ENCODE data around the gene A4GNT.
A peak's percentile ranks its signal among the peaks of the same experiment; 100 is the strongest.
"Not testable (repeated sequence)": the region's sequence is repeated elsewhere in the genome, so short reads cannot be mapped to it uniquely, and the experiment has no call there.

Gene A4GNT

DNA sequence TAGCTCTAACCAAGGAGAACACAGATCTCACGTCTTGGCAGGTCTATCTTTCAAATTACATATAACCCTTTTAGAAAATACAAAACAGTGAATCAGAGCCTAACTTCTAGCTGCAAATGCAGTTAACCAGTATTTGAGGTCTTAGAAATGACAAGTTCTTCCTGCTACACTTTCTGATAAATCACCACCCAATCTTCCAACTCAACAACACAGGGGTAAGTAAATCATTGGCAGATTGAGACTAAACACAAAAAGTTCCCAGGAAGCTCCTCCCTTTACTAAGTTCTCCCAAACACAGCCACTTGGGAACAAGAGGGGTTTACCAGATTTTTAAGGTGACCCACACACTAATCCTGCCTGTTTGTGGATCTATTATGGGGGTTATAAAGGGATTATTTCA lies at the start of gene A4GNT:
Gene A4GNT, minus strand, starts transcription at position 152 of the 400 bp plus-strand sequence. CDS start 1,134 bp downstream, outside the sequence.
- DNase-seq: no peak

DNA sequence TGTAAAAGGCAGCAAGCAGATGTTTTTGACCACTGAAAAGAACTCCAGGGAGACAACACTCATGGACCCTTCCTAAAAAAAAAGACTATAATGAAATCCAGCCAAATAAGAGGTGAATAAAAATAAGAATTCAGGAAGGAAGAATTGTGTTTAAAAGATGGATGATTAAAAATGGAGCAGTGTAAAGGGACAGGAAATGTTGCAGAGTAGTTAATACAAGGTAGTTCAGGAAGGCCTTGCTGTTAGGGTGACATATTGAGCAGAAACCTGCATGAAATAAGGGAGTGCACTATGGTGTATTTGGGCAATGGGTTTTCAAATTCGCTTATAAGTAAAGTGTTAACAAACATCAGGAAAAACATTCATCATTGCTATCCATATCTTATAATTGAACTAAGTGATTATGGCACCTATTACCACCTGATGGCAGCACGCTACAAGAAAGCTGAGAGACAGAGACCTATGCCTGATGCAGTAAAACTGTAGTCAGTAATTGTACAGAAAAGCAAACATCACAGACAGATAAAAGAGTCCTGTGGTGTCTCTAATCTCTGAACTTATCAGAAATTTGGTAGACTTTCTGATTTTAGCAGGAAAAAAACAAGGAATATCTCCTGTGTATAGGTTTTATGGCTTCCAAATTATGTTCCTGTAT lies 48.3 kb upstream of the A4GNT start:
- DNase-seq: no peak

DNA sequence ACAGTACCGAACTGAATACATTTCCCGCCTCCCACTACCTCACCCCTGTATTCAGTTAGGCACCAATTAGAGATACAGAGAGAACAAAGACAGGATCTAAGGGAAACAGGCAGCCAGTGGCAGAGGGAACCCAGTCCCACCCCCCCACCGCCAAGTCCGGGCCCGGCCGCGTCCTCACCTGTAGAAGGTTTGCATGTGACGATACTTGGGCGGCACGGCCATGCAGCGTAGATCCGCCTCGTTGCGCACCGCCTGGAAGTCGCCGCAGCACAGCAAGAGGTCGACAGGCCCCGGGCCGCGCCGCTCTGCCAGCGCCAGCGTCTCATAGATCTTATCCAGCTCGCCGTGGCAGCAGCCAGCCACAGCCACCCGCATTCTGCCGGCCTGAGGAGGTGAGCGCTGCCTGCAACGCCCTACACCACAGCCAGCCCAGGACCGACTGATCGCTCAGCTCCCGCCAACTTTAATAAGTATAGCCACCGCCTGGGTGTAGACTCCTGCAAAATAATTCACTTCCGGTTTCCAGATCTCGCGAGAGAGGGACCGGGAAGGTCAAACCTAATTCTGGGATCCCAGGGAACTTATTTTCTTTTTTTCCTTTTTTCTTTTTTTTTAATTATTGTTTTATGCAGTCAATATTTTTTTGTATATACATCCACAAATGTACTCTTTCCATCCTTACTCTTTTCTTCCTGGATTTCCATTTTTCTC lies 42.4 kb upstream of the A4GNT start, which contains the start of gene DBR1:
Gene DBR1, minus strand, starts transcription at position 501 of the 711 bp plus-strand sequence. Its CDS starts 126 bp downstream, at position 375.
- peak; percentile 57 for DNase-seq

DNA sequence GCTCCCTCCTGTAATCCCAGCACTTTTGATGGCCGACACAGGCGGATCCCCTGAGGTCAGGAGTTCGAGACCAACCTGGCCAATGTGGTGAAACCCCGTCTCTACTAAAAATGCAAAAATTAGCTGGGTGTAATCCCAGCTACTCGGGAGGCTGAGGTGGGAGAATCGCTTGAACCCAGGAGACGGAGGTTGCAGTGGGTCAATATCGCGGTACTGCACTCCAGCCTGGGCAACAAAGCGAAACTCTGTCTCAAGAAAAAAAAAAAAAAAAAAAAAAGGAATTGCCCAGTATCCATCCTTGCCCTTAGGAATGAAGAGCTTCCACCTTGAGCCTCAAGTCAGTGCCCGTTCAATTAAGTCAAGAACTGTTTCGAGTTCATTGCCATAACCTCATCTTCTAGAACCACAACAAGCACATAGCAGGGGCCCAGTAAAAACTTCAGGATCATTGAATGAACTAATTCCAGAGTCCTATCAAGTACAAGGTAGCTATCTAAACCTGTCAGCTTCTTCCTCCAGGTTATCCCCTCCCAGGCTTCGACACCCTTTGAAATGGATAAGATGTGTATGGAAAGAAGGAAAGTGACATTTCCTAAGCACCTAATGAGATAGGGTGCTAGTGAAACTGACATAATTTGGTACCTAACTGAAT lies 41.7 kb upstream of the A4GNT start:
- DNase-seq: no peak

DNA sequence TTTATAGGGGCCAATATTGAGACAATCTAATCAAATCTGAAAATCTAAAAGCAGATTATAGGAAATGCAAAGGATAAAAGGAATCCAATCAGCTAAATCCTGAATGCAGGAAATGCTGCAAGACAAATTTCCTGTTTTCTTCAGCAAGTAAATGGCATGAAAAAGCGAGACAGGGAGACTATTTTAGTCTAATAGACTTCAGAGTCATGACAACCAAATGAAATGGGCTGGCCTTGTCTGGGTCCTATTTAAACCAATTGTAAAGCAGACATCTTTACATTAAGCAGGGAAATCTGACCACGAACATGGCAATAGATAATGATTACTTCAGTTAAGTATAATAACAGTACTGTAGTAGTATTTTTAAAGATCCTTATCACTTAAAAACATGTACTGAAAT lies 40.4 kb upstream of the A4GNT start:
- DNase-seq: no peak

DNA sequence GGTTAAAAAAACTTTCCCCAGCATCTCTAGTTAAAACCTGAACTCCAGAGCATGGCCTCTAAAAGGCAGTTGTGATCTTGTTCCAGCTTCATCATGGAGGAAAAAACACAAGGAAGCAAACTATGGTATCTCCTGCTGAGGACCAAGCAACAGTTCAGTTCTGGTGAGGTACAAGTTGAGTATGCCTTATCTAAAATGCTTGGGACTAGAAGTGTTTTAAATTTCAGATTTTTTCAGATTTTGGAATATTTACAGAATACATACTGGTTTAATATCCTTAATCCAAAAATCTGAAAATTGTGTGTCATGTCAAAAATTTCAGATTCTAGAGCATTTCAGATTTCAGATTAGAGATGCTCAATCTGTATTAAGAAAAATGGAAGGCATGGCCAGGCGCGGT lies 32.9 kb upstream of the A4GNT start:
- no peak for DNase-seq

DNA sequence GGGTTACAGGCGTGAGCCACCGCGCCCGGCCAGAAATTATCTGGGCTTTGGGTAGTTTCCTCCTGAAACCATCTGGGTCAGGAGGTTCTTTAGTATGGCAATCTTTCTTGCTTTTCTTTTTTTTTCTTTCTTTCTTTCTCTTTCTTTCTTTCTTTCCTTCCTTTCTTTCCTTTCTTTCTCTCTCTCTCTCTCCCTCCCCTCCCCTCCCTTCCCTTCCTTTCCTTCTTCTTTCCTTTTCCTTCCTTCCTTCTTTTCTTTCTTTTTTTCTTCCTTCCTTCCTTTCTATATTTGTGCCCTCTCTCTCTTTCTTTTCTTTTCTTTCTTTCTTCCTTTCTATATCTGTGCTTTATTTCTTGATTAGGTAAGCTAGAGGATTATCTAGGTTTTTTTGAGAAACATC lies 25.6 kb upstream of the A4GNT start:
- no peak for DNase-seq

DNA sequence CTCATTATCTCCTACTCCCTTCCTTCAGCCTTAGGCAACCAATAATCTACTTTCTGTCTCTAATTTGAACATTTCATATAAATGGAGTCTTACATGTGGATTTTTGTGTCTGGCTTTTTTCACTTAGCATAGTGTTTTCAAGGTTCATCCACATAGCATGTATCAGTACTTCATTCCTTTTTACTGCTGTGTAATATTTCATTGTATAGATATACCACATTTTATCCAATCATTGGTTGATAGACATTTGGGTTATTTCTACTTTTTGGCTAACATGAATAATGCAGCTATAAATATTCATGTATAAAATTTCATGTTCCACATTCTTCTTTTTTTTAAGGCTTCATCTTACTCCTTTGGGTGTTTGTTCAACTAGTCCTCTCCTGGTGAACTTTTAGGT lies 22.3 kb upstream of the A4GNT start:
- DNase-seq: no peak

DNA sequence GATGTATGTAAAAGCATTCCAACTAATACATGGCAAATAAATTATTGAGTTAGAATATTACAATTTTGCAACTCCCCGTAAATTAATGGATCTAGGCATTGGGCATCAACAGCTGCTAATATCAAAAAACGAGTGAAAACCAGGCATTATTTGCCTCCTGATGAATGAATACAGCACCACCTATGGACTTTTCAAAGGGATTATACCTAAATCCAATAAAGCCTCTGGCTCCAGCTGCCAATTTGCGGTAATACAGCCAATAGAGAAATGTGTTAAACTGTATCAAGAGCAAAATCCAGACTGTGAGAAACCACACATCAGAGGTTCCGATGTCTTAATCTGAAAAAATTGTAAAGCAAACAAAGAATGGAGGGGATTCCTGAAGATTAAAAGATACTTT lies 16.3 kb upstream of the A4GNT start:
- no peak for DNase-seq

DNA sequence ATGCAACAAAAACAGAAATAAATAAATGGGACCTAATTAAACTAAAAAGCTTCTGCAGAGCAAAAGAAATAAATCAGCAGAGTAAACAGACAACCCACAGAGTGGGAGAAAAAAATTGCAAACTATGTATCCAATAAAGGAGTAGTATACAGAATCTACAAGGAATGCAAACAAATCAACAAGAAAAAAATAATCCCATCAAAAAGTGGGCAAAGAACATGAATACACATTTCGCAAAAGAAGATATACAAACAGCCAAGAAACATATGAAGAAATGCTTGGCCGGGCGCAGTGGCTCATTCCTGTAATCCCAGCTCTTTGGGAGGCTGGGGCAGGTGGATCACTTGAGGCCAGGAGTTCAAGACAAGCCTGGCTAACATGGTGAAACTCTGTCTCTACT lies 10.0 kb upstream of the A4GNT start:
- DNase-seq: not testable (repeated sequence)

DNA sequence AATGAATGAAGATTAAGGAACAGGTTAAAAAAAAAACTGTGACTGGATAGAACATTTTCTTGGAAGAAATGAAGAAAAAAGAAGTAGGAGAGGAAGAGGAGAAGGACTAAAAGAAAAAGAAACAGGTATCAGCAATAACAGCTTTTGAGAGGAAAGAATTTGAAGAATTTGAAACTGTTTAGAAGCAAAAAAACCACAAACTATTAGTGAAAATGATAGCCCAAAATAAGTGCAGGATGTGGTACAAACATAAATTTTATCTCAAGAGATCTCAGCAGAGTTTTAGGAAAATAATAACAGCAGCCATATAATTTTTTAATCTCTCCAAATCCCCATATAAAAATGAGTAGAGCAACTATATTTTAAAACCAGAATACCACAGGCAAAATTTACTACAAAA lies 8.8 kb upstream of the A4GNT start:
- DNase-seq: no peak

DNA sequence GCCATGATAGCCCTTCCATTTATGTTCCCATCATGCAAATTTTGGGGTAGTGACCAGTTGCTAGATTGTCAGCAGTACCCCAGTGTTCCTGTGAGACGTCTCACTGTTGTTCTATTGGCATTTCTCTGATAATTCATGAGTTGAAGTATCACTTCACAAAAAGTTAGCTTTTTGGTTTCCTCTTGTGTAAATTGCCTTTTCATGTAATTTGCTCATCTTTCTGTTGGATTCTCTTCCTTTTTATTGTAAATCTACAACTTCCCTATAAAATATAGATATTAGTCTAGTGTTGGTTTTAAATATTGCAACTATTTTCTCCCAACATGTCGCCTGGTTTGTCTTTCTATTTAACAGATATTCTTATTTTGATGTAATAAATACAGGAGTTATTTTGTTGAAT lies 7.5 kb upstream of the A4GNT start:
- DNase-seq: no peak

DNA sequence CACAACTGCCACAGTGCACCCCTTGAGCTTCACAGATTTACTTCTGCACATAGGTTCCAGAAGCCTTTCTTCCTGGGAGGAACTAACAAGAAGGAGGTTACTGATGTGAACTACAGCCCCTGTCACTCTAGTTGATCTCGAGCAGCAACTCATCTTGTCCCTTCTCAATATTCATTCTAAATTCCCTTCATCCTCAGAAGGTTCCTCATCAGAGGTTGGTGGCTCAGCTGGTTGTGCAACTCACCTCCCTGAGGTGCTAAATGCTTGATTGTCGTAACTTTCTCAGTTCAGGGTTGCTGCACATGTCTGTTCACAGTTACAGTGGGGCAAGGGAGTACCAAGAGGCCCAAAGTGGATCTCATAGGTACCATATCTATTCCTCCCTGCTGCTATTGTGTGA lies 5.7 kb upstream of the A4GNT start:
- DNase-seq: no peak

DNA sequence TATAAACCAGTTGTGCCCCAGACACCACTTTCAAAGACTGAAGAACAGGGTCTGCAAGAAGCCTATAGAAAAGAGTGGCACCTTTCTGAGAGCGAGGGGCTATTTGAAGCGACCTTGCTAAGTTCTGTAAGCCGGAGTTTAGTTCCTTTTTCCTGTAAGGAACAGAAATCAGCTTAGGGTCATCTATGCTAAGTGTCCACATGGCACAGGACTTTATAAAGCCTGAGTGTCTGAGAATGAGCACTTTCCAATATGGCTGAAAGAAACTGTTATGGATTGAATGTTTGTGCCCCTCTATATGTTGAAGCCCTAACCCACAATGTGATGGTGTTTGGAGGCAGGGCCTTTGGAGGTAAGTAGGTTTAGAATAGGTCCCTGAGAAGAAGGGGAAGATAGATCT lies 4.0 kb upstream of the A4GNT start:
- DNase-seq: no peak

DNA sequence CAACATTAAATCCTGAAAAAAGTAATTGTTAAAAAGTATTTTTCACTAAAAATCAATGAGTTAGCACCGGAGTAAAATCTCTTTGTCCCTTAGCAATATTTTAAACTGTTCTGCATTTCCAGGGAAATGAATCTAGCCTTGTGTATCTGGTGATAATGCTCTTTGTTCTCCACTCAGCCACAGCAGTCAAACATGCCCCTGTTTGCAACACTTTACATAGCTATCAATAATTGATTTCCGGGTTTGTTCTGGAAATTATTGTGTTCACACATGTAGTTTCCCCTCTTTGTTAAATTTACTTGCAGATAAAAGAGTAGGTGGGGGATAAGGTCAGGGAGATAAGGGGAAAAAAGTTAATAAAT lies 3.6 kb upstream of the A4GNT start:
- DNase-seq: no peak

DNA sequence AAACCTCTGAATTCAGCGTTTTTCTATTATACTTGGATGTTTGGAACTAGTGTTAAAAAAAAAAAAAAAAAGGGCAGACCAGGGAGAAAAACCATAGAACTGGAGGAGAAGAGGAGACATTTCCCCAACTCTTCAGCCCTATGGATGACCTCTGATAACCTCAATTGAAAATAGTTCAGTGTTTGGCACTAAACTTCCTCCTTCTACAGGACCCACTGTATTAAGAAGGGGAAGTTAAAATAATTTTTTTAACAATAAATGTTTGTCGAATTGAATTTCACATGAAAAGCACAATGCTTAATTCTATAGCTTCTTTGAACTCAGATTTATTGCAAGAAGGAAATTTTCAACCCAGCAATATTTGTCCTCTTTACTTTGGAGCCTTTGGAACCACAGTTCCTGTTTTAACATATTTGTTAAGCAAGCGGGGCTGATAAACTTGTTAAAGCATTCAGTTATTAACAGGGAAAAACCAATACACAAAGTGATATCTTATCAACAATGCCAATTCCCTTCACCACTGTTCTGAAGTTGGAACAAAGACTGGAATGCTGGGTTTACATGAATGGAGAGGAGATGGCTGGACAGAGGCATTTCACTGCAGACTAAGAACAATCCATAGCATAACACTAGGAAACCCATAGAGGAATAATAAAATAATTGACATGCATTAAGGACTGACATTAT lies 3.1 kb upstream of the A4GNT start:
- no peak for DNase-seq

DNA sequence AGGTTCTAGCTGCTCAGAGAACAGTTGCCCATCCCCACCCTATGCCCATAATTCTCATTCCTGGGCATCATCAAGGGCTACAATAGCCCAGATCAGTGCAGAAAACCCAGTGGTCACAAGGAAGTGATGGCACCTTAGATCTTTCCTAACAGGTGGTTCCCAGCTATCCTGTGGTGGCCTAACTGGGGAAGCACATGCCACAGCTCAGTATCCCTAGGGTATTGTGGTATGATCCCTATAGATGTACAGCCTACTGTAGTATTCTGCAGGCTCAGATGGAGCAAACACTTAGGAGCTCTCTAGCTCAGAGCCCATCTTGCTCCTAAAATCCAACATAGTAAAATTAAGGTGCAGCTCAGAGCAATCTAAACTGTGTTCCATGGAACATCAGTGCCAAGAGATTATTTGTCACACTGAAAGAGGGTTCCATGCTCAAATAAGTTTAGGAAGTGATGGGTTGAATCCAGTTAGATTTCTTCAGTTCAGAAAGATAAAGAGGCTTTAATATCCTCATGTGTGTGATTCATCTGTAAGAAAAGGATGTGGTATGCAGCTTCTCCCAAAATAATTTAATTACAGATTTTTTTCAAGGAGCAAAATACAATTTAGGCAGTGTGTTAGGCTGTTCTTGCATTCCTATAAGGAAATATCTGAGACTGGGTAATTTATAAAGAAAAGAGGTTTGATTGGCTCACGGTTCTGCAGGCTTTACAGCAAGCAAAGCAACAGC lies 4.4 kb downstream of the A4GNT start:
- DNase-seq: no peak

DNA sequence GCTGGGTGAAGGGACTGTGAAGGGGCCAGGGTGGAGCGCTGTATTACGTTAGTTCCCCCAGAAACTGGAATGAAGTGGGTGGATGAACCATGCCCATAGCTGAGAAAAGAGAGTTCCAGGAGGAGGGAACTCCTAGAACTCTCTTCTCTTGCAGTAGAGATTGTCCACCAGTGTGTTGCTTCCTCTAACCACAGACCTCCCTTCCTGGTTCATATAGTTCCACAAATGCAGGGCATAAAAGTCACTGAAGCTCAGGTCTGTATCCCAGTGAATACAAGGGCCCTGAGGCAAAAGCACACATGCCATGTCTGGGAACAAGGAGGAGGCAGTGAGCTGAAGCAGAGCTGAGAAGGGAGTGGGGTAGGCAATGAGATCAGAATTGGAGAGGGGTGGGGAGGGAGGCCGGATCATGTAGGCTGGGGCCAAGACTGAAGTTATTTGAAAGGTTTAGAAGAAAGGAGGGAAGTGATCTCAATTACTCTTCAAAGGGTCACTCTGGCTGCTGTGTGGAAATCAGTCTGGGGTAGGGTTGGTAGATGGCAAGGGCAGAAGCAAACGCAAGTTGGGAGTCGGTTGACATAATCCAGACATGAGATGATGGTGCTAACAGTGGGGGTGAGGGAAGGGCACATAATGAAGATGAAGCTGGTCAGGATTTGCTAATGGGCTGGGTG lies 6.5 kb downstream of the A4GNT start:
- no peak for DNase-seq

DNA sequence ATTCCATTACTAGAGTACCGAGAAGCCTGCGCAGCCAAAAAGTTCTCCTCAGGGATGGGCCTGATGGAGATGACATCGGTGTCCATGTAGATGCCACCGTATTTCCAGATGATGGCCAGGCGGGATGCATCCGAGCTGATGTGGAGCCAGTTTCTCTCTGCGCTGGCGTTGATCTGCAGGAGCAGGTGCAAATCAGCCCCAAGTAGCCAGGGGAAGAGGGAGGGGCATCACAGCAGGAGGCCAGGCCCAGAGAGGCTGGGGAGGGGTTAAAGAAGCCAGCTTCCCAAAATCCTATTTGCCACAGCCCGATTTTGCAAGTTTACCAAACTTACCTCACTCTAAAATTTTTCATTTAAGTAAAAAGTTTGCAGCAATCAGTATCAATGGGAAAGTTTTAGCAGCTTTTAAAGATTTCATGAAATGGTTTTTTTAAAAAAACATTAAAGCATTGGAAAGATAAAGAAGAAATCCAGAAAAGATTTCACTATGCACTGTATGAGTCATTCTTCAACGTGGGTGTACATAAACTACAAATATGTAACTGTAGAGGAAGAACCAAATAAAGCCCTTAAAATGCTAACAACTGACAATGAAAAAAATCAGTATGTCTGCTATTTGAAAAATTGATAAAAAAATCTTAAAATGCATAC lies 7.4 kb downstream of the A4GNT start:
- no peak for DNase-seq

DNA sequence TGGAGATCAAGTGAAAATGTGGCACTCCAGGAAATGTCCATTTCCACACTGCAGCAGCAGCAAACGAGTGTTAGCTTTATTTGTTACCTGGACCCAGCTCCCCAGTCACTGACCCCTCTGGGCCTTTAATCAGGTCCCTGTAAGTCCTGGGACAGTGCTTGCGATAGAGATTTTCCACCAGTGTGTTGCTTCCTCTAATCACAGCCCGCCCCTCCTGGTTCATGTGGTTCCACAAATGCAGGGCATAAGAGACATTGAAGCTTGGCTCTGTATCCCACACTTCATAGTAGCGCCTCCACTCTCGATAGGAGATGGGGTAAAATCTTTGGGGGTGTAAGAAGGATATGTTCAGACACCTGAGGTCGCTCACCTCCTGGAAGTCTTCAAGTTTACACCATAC lies 8.0 kb downstream of the A4GNT start:
- DNase-seq: no peak

DNA sequence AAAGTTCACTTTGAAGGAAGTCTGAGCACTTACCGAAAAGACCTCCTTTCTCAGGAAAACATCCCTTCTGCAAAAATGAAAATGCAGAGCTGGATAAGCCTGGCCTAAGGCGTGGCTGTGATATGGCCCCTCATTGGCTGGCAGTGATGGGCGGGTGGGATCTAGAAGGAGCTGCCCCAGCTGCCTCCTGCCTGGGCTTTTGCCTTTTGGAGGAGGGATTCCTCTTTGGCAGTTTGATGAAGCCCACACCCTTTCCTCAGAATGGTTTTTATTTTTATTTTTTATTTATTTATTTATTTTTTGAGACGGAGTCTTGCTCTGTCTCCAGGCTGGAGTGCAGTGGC lies 12.8 kb downstream of the A4GNT start:
- no peak for DNase-seq

Data from activated CD4-positive, alpha-beta T cell treated with anti-CD3 and anti-CD28 coated beads for 1 hour (primary cell).